IMR-90 (cell line): ENCODE measurements around the gene ACOD1. TPM values are rescaled to one million over a fixed set of nuclear protein-coding genes. Genes with fewer than 3 reads are reported as not detected.
"Not testable (repeated sequence)": the region's sequence is repeated elsewhere in the genome, so short reads cannot be mapped to it uniquely, and the experiment has no call there.

ENCODE experiments used
- ATAC-seq: fragments of 200-7000 bp; cut with Tn5 transposase; 2 replicates; pipeline ENCODE4 v1.9.1; 2020; ENCODE audit warnings: low read depth, mild to moderate bottlenecking, moderate library complexity
- BruUV-seq: library from RNA; stranded (reverse); fragments of 400-500 nt; replicated peaks from 2 replicates; lab custom pipeline; 2021; lab: Mats Ljungman, UMichigan
- CTCF ChIA-PET: fragments of 300-600 bp; formaldehyde crosslinking; extraction: SDS; loops from one replicate; lab custom pipeline; 2021; ENCODE audit warnings: antibody characterized with exemption; lab: Yijun Ruan, JAX
- POLR2A ChIA-PET: fragments of 300-600 bp; sonication (Branson Sonifier 250); formaldehyde crosslinking; loops from one replicate; lab custom pipeline; 2022; ENCODE audit warnings: antibody characterized with exemption; ENCODE audit not compliant: unreplicated experiment; lab: Charles Lee
- DNase-seq: peaks from one replicate; pipeline ENCODE4 v3.0.0; 2013
- H2AFZ ChIP-seq: replicated peaks from 2 replicates; pipeline ENCODE3; 2013; ENCODE audit warnings: low read length, mild to moderate bottlenecking; ENCODE audit not compliant: poor library complexity
- H2AK5ac ChIP-seq: 2 replicates; pipeline ENCODE4 v1.6.1; 2013; ENCODE audit warnings: low read depth, low read length, inconsistent platforms
- H2AK9ac ChIP-seq: replicated peaks from 2 replicates; pipeline ENCODE3; 2013; ENCODE audit warnings: mild to moderate bottlenecking, low read depth, low read length, moderate library complexity; ENCODE audit not compliant: poor library complexity
- H2BK120ac ChIP-seq: 2 replicates; pipeline ENCODE4 v1.6.1; 2013; ENCODE audit warnings: low read depth, low read length, inconsistent platforms
- H2BK15ac ChIP-seq: 3 replicates; pipeline ENCODE4 v1.6.1; 2013; ENCODE audit warnings: low read depth, low read length, inconsistent platforms
- H2BK20ac ChIP-seq: 2 replicates; pipeline ENCODE4 v1.6.1; 2013; ENCODE audit warnings: low read depth, mild to moderate bottlenecking, inconsistent platforms, low read length, moderate library complexity
- H2BK5ac ChIP-seq: 2 replicates; pipeline ENCODE4 v1.6.1; 2013; ENCODE audit warnings: mild to moderate bottlenecking, low read depth, low read length, inconsistent platforms; ENCODE audit not compliant: poor library complexity, severe bottlenecking
- H3K14ac ChIP-seq: replicated peaks from 2 replicates; pipeline ENCODE4 v1.6.1; 2013; ENCODE audit warnings: low read depth, low read length, inconsistent platforms
- H3K18ac ChIP-seq: 2 replicates; pipeline ENCODE4 v1.6.1; 2013; ENCODE audit warnings: low read depth, low read length, control low read depth
- H3K23ac ChIP-seq: 2 replicates; pipeline ENCODE4 v1.6.1; 2013; ENCODE audit warnings: low read depth, low read length, inconsistent platforms
- H3K27ac ChIP-seq: 2 replicates; pipeline ENCODE4 v1.5.1; 2013; ENCODE audit warnings: mild to moderate bottlenecking, control low read depth, low read length; ENCODE audit not compliant: insufficient read depth
- H3K27me3 ChIP-seq: 2 replicates; pipeline ENCODE4 v1.6.1; 2013; ENCODE audit warnings: low read length; ENCODE audit not compliant: control insufficient read depth, insufficient read depth
- H3K36me3 ChIP-seq: 2 replicates; pipeline ENCODE4 v1.6.1; 2013; ENCODE audit warnings: low read length, mixed read lengths; ENCODE audit not compliant: control insufficient read depth, insufficient read depth
- H3K4ac ChIP-seq: 2 replicates; pipeline ENCODE4 v1.6.1; 2013; ENCODE audit warnings: low read depth, low read length, inconsistent platforms
- H3K4me1 ChIP-seq: 2 replicates; pipeline ENCODE4 v1.6.1; 2013; ENCODE audit warnings: low read length, mixed read lengths; ENCODE audit not compliant: control insufficient read depth, insufficient read depth
- H3K4me2 ChIP-seq: 2 replicates; pipeline ENCODE4 v1.6.1; 2013; ENCODE audit warnings: low read depth, mild to moderate bottlenecking, control low read depth, low read length, moderate library complexity
- H3K4me3 ChIP-seq: 2 replicates; pipeline ENCODE4 v1.5.1; 2013; ENCODE audit warnings: low read depth, mild to moderate bottlenecking, control low read depth, low read length, moderate library complexity; ENCODE audit not compliant: insufficient read depth
- H3K56ac ChIP-seq: 2 replicates; pipeline ENCODE4 v1.6.1; 2013; ENCODE audit warnings: low read length, inconsistent platforms; ENCODE audit not compliant: insufficient read depth; ENCODE audit errors: extremely low read depth
- H3K79me1 ChIP-seq, 2 experiments: 2 replicates each; pipeline ENCODE4 v1.6.1; 2013; ENCODE audit warnings: low read length in 2 of 2, inconsistent platforms in 1 of 2, low read depth in 1 of 2
- H3K9ac ChIP-seq: 2 replicates; pipeline ENCODE4 v1.6.1; 2013; ENCODE audit warnings: low read depth, low read length, control low read depth
- H3K9me1 ChIP-seq: 2 replicates; pipeline ENCODE4 v1.6.1; 2013; ENCODE audit warnings: low read length, inconsistent platforms; ENCODE audit not compliant: insufficient read depth
- H3K9me3 ChIP-seq: 2 replicates; pipeline ENCODE4 v1.6.1; 2013; ENCODE audit warnings: low read length; ENCODE audit not compliant: control insufficient read depth, insufficient read depth
- H4K20me1 ChIP-seq: 2 replicates; pipeline ENCODE4 v1.6.1; 2013; ENCODE audit warnings: low read length, inconsistent platforms; ENCODE audit not compliant: insufficient read depth
- H4K5ac ChIP-seq: 2 replicates; pipeline ENCODE4 v1.6.1; 2013; ENCODE audit warnings: mild to moderate bottlenecking, low read depth, low read length, control low read depth
- H4K8ac ChIP-seq, 2 experiments: 2 replicates each; pipeline ENCODE4 v1.6.1; 2013; ENCODE audit warnings: low read depth in 2 of 2, low read length in 2 of 2, control low read depth in 1 of 2, inconsistent platforms in 1 of 2
- H4K91ac ChIP-seq: 2 replicates; pipeline ENCODE4 v1.6.1; 2013; ENCODE audit warnings: low read depth, low read length, inconsistent platforms; ENCODE audit not compliant: insufficient read depth
- WGBS, 2 experiments: methylation state at CpG; one replicate each; pipeline versions ENCODE4 v1.1.5 to v1.1.7; 2013; ENCODE audit warnings: missing lambda C conversion rate in 2 of 2; ENCODE audit not compliant: insufficient read length in 1 of 2; ENCODE audit errors: extremely low coverage in 2 of 2; 5-methylcytosine and 5-hydroxymethylcytosine counted together
- dilution Hi-C: fragments of 300-500 bp; cut with HindIII; formaldehyde crosslinking; loops from one replicate; pipeline ENCODE4 v1.14.3; 2018; ENCODE audit warnings: low sequenced_read_pairs; ENCODE audit not compliant: unreplicated experiment
- in situ Hi-C: fragments of 300-500 bp; cut with MboI; formaldehyde crosslinking; loops from 3 replicates; pipeline ENCODE4 v1.14.3; 2019; ENCODE audit warnings: low sequenced_read_pairs, inconsistent platforms, mixed read lengths
- intact Hi-C: fragments of 100-400 bp; cut with micrococcal nuclease; formaldehyde crosslinking; loops from 2 replicates; pipeline ENCODE4 v1.10.0; 2022
- polyA plus RNA-seq, 3 experiments: library from polyadenylated mRNA; depleted of rRNA; stranded (reverse); fragments of >200 nt; gene quantifications; 2 replicates each; pipeline ENCODE4 v1.2.3, GENCODE V29; 2012; ENCODE audit warnings: low replicate concordance in 1 of 3
- total RNA-seq: library from RNA; depleted of rRNA; stranded (reverse); fragments of >200 nt; gene quantifications from 2 replicates; pipeline ENCODE4 v1.2.3, GENCODE V29; 2012

ACOD1 gene
- total and polyA plus RNA-seq, 2 of the 4 experiments (the other 2 are of a cell fraction), result not detected

DNA sequence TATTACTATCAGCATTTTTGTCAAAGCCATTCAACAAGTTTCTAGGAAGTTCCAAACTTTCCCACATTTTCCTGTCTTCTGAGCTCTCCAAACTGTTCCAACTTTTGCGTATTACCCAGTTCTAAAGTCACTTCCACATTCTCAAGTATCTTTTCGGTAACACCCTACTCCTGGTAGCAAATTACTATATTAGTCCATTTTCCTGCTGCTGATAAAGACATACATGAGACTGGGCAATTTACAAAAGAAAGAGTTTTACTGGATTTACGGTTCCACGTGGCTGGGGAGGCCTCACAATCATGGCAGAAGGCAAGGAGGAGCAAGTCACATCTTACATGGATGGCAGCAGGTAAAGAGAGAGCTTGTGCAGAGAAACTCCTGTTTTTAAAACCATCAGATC lies 49.2 kb upstream of the ACOD1 start:
- ATAC-seq, H2AK5ac ChIP-seq, H3K14ac ChIP-seq, H2BK120ac ChIP-seq, H3K9ac ChIP-seq, H3K18ac ChIP-seq, H3K9me1 ChIP-seq, H3K23ac ChIP-seq, H2BK15ac ChIP-seq, H3K27ac ChIP-seq, intact Hi-C loops, H4K20me1 ChIP-seq, H3K9me3 ChIP-seq, H2BK5ac ChIP-seq, H2AFZ ChIP-seq, H3K4me1 ChIP-seq, H4K91ac ChIP-seq, H3K79me1 ChIP-seq, dilution Hi-C loops, H4K5ac ChIP-seq, H2AK9ac ChIP-seq, in situ Hi-C loops, H3K4me3 ChIP-seq, H2BK20ac ChIP-seq, H4K8ac ChIP-seq, DNase-seq, H3K36me3 ChIP-seq, POLR2A ChIA-PET, H3K4me2 ChIP-seq, H3K56ac ChIP-seq, BruUV-seq, H3K4ac ChIP-seq: not testable (repeated sequence)
- H3K27me3 ChIP-seq, result peaks cover 13% of the 10 kb centered on the region
- no CpG with 5 or more reads among the region's 4 CpGs for WGBS, 2 experiments
- CTCF ChIA-PET, result interaction anchor here (0.6 kb wide), 1 partner anchor 230 kb away, joined by 3 read pairs; no protein-coding TSS in a partner anchor
